GM18867 (cell line): ENCODE results near the gene PSMD8.
A peak's percentile ranks its signal among the peaks of the same experiment; 100 is the strongest.

ENCODE experiments used
- ATAC-seq: cut with Tn5 transposase; IDR thresholded peaks from one replicate; pipeline ENCODE4 v1.9.1; 2021; ENCODE audit warnings: mild to moderate bottlenecking, moderate library complexity; ENCODE audit not compliant: unreplicated experiment

Gene PSMD8

DNA sequence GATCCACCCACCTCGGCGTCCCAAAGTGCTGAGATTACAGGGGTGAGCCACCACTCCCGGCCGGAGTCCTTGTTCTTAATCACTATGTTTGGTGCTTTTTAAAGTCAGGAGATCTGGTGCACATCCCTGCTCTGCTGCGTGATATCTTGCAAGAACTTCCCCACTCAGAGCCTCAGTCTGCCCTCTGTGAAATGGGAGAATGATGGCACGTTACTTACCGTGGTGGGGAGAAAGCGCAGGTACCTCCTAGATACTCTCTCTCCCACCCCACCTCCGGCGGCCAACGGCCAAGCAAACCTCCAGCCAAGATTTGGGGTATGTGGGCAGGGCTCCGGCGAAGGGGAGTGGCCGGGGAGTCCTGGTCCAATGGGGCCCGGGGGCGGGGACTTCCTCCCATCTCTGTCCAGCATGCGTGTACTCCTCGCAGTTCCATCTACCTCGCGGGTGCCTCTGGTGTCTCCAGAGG is 58.9 kb downstream of the PSMD8 start, which contains the start of gene RYR1:
Gene RYR1 (plus strand): TSS at position 424 of the 466 bp plus-strand sequence. CDS start 139 bp downstream, outside the sequence.
- ATAC-seq = peak; percentile 52
